ENCODE data around the gene OR2B6. TPM values are rescaled to one million over a fixed set of nuclear protein-coding genes. Genes with fewer than 3 reads are reported as not detected.

OR2B6 gene
- total RNA-seq, 1 experiment from 2014 or later = not detected

DNA sequence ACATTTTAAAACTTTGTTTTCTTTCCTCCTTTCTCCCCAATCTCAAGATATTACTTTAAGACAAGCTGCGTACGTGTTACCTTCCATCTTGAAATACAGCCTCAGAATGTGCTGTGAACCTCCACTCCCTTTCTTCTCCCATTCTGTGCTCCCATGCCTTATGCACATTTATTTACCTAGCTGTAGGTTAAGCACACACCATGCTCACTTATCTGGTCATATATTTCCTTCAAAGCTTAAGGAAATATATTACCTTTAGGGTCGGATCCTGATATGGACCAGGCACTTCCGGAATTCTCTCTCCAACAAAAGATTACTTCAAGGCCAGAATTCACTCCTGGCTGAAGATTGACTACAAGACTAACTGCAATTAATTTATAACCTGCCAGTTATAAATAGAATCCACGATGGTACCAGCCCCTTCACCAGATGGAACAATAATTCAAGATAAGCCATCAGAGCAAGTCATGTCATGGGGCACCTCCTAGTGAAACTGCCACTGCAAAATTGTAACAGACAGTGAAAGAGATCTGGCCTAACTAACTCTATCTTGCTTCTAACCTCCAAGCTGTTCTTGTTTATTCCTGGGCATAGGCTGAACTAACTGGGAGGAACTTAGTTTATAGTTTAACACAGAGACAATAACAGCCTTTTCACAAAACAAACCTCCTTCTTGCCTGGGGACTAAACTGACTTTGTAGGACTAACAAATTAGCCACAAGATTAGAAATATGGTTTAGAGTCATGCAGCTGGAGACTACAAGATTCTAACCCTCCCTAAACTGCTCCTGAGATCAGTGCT is 47.5 kb downstream of the OR2B6 start:
- POLR2A ChIA-PET = no interaction called here
- Histone ChIP-seq H3K4me1 (no peaks in the 10 kb centered on the region), H3K27me3 (replicated peaks; ENCODE audit: control insufficient read depth, insufficient read depth, low read length) (no peaks in the 10 kb centered on the region), H3K36me3 (ENCODE audit: control insufficient read depth, insufficient read depth, low read length) (no peaks in the 10 kb centered on the region), H3K9me3 (no peaks in the 10 kb centered on the region), H3K4me3 (ENCODE audit: low read depth, low read length) (no peak overlapping the region)
- no peaks in the 10 kb centered on the region for H3K9me3 Mint-ChIP-seq (ENCODE audit: unreplicated experiment)
- no peaks in the 10 kb centered on the region for H3K4me1 Mint-ChIP-seq (ENCODE audit: low read depth, unreplicated experiment)
- CTCF ChIA-PET = no interaction called here
- intact Hi-C loops (cut with micrococcal nuclease; ENCODE audit: unreplicated experiment) = no loop called here
- TF ChIP-seq, protein P1, sequence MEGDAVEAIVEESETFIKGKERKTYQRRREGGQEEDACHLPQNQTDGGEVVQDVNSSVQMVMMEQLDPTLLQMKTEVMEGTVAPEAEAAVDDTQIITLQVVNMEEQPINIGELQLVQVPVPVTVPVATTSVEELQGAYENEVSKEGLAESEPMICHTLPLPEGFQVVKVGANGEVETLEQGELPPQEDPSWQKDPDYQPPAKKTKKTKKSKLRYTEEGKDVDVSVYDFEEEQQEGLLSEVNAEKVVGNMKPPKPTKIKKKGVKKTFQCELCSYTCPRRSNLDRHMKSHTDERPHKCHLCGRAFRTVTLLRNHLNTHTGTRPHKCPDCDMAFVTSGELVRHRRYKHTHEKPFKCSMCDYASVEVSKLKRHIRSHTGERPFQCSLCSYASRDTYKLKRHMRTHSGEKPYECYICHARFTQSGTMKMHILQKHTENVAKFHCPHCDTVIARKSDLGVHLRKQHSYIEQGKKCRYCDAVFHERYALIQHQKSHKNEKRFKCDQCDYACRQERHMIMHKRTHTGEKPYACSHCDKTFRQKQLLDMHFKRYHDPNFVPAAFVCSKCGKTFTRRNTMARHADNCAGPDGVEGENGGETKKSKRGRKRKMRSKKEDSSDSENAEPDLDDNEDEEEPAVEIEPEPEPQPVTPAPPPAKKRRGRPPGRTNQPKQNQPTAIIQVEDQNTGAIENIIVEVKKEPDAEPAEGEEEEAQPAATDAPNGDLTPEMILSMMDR (IDR thresholded peaks at IDR 0.05; ENCODE audit: insufficient read depth in 1 of 2, low read depth in 1 of 2, low read length in 1 of 2, severe bottlenecking in 1 of 2, unreplicated experiment in 1 of 2) = no peak
- no peak overlapping the region for H3K27ac Mint-ChIP-seq (ENCODE audit: unreplicated experiment)
- H3K4me3 Mint-ChIP-seq (ENCODE audit: unreplicated experiment) = no peak overlapping the region
- BruUV-seq (replicated peaks) = no TSS peak
- no peak for DNase-seq
- H3K27me3 Mint-ChIP-seq (ENCODE audit: insufficient read depth, unreplicated experiment) = peaks cover 4% of the 10 kb centered on the region
- H3K36me3 Mint-ChIP-seq (ENCODE audit: insufficient read depth, unreplicated experiment) = no peaks in the 10 kb centered on the region

DNA sequence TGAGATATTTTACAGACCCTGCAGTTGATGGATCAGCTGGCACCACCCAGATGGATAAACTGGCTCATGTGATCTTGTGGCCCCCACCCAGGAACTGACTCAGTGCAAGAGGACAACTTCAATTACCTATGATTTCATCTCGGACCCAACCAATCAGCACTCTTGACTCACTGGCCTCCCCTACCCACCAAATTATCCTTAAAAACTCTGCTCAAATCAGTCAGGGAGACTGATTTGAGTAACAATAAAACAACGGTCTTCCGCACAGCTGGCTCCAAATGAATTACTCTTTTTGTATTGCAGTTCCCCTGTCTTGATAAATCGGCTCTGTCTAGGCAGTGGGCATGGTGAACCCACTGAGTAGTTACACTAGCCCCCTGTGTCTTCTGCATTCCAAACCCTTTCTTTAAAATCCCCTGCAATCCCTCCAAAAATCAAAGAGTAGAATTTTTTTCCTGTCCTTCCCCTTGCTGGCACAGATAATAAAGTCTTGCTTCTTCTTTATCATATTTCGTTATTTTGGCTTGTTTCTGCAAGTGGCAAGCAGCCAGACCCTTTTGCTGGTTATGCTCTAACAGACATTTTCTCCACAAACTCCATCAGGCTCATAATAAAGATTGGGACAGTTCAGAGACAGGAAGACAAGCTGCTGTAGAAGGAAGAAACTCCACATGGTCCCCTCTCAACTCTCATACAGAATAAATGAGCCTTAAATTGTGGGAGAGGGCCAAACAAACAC is 48.3 kb downstream of the OR2B6 start:
- no TSS peak for BruUV-seq (replicated peaks)
- TF ChIP-seq, protein P1 (IDR thresholded peaks at IDR 0.05; ENCODE audit: insufficient read depth in 1 of 2, low read depth in 1 of 2, low read length in 1 of 2, severe bottlenecking in 1 of 2, unreplicated experiment in 1 of 2) = no peak
- H3K36me3 ChIP-seq (ENCODE audit: control insufficient read depth, insufficient read depth, low read length) = no peaks in the 10 kb centered on the region
- H3K4me3 Mint-ChIP-seq (ENCODE audit: unreplicated experiment) = no peak overlapping the region
- CTCF ChIA-PET = no interaction called here
- H3K27me3 Mint-ChIP-seq (ENCODE audit: insufficient read depth, unreplicated experiment) = peaks cover 4% of the 10 kb centered on the region
- H3K9me3 ChIP-seq = no peaks in the 10 kb centered on the region
- H3K36me3 Mint-ChIP-seq (ENCODE audit: insufficient read depth, unreplicated experiment) = no peaks in the 10 kb centered on the region
- H3K27me3 ChIP-seq (replicated peaks; ENCODE audit: control insufficient read depth, insufficient read depth, low read length) = no peaks in the 10 kb centered on the region
- no peak overlapping the region for H3K27ac Mint-ChIP-seq (ENCODE audit: unreplicated experiment)
- no peak for DNase-seq
- POLR2A ChIA-PET = no interaction called here
- no peaks in the 10 kb centered on the region for H3K4me1 Mint-ChIP-seq (ENCODE audit: low read depth, unreplicated experiment)
- H3K4me3 ChIP-seq (ENCODE audit: low read depth, low read length) = no peak overlapping the region
- H3K4me1 ChIP-seq = no peaks in the 10 kb centered on the region
- H3K9me3 Mint-ChIP-seq (ENCODE audit: unreplicated experiment) = no peaks in the 10 kb centered on the region
- intact Hi-C loops (cut with micrococcal nuclease; ENCODE audit: unreplicated experiment) = no loop called here

DNA sequence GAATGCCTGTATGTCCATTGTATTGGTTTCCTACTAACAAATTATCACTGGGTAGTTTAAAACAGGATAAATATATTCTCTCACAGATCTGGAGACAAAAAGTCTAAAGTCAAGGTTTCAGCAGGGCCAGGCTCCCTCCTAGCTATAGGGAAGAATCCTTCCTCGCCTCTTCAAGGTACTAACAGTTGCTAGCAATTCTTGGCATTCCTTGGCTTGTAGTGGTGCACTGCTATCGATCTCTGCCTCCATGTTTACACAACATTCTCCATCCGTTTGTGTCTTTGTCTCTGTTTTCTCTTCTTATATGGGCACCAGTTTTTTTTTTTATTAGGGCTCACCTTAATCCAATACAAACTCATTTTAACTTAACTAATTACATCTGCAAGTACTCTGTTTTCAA is 48.9 kb downstream of the OR2B6 start:
- Histone ChIP-seq H3K9me3 (no peaks in the 10 kb centered on the region), H3K4me1 (no peaks in the 10 kb centered on the region), H3K36me3 (ENCODE audit: control insufficient read depth, insufficient read depth, low read length) (no peaks in the 10 kb centered on the region), H3K27me3 (replicated peaks; ENCODE audit: control insufficient read depth, insufficient read depth, low read length) (no peaks in the 10 kb centered on the region), H3K4me3 (ENCODE audit: low read depth, low read length) (no peak overlapping the region)
- no peak for DNase-seq
- Mint-ChIP-seq H3K4me1 (ENCODE audit: low read depth, unreplicated experiment) (no peaks in the 10 kb centered on the region), H3K27ac (ENCODE audit: unreplicated experiment) (no peak overlapping the region), H3K36me3 (ENCODE audit: insufficient read depth, unreplicated experiment) (no peaks in the 10 kb centered on the region), H3K4me3 (ENCODE audit: unreplicated experiment) (no peak overlapping the region), H3K27me3 (ENCODE audit: insufficient read depth, unreplicated experiment) (peaks cover 4% of the 10 kb centered on the region), H3K9me3 (ENCODE audit: unreplicated experiment) (no peaks in the 10 kb centered on the region)
- BruUV-seq (replicated peaks) = no TSS peak
- intact Hi-C loops (cut with micrococcal nuclease; ENCODE audit: unreplicated experiment) = no loop called here
- TF ChIP-seq, protein P1 (IDR thresholded peaks at IDR 0.05; ENCODE audit: insufficient read depth in 1 of 2, low read depth in 1 of 2, low read length in 1 of 2, severe bottlenecking in 1 of 2, unreplicated experiment in 1 of 2) = no peak
- CTCF ChIA-PET = no interaction called here
- POLR2A ChIA-PET = no interaction called here

Other genes starting within 250 kb of the OR2B6 start
- gene OR2B2, start 44.8 kb upstream of the OR2B6 start, total RNA-seq (2022) = not detected in 2 replicates
- 9.2 and 11.0 TPM in 2 replicates for gene ZNF165, start 123.3 kb downstream of the OR2B6 start, total RNA-seq (2022)
- 5.8 and 6.7 TPM in 2 replicates for gene ZSCAN16, start 167.4 kb downstream of the OR2B6 start, total RNA-seq (2022)
- 15.6 and 17.0 TPM in 2 replicates for gene ZKSCAN8, start 184.6 kb downstream of the OR2B6 start, total RNA-seq (2022)

Measured in Caco-2 (cell line).